ENCODE data around the gene DDR2.
"Not testable (repeated sequence)": the region's sequence is repeated elsewhere in the genome, so short reads cannot be mapped to it uniquely, and the experiment has no call there.

The DDR2 gene

DNA sequence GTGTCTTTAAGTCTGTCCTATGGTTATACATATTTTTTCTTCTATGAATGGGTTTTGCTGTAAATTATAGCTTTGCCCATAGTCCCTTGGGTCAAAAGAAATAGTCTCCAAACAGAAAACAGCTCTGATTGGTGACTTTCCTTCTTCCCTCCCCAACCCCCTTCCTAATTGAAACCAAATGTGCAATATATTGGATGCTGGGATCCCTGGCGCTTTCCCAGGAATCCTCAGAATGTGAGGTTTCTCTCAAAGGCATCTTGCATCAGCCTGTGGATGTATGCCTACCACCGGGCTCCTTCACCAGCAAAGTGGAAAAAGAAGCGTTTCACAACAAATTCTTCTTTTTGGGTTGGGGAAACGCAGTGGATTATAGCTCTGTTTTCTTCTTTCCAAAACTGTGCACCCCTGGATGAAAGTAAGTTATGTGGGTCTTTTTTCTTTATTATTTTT, at the start of gene DDR2:
Gene DDR2, plus strand, starts transcription at position 248 of the 450 bp plus-strand sequence. CDS start 86,600 bp downstream, outside the sequence.
- no peak for DNase-seq (ENCODE audit: low read depth in 1 of 2, low spot score in 1 of 2)

GRCh38 chr1:162582901-162583300, 49.4 kb upstream of the DDR2 start:
- not testable (repeated sequence) for DNase-seq (ENCODE audit: low read depth in 1 of 2, low spot score in 1 of 2)

DNA sequence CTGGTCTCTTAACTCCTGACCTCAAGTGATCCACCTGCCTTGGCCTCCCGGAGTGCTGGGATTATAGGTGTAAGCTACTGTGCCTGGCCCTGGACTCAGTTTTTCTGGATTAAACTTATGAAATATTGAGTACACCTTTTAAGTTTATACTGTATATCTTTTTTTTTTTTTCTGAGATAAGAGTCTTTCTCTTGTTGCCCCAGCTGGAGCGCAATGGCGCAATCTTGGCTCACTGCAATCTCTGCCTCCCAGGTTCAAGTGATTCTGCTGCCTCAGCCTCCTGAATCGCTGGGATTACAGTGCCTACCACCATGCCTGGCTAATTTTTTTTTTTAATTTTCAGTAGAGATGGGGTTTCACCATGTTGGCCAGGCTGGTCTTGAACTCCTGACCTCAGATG, 47.2 kb upstream of the DDR2 start:
- not testable (repeated sequence) for DNase-seq (ENCODE audit: low read depth in 1 of 2, low spot score in 1 of 2)

DNA sequence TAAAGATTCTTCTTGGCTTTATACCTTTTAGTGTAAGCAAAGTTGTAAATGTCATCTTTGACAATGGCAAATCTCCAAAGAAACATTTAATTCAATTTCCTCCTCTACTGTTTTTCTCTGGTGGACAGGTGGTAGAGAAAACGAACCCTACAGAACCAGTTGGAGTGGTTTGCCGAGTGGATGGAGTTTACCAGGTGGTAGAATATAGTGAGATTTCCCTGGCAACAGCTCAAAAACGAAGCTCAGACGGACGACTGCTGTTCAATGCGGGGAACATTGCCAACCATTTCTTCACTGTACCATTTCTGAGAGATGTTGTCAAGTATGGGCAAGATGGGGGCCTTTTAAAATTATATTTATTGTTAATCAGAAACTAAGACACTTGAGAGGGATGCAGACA, 44.9 kb upstream of the DDR2 start:
- no peak for DNase-seq (ENCODE audit: low read depth in 1 of 2, low spot score in 1 of 2)

DNA sequence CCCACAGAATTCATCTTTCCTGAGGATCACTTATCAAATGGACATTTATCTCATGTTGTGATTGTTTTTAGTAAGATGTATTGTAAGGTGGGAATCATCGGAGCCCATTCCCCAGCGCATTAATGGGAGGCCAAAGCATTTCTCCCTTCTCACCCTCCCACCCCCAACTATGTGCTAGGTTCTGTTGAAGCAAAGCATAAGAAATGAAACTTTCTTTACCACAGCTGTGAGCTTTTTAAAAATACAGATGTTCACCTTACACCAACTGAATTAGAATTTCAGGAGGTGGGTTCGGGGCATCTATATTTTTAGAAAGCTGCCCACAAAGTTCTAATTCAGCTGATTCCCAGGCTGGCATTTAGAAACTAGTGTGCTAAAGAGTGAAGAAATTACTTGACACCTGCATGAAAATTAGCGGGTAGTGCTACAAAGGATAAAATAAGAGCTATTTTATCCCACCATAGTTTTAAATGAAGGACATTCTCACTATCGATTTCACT, 44.5 kb upstream of the DDR2 start:
- DNase-seq (ENCODE audit: low read depth in 1 of 2, low spot score in 1 of 2), result no peak

DNA sequence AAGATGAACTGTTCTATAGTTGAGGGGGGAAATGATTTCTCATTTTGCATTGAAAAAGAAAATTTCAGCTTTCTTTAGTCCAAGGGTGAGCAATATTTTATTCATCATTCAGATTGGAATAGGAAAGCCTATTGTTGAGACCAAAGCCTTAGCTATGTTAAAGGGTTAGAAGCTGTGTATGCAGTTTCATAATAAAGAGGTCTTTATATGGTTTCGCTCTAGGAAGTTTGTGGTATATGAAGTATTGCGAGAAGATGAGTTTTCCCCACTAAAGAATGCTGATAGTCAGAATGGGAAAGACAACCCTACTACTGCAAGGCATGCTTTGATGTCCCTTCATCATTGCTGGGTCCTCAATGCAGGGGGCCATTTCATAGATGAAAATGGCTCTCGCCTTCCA, 42.2 kb upstream of the DDR2 start:
- no peak for DNase-seq (ENCODE audit: low read depth in 1 of 2, low spot score in 1 of 2)

DNA sequence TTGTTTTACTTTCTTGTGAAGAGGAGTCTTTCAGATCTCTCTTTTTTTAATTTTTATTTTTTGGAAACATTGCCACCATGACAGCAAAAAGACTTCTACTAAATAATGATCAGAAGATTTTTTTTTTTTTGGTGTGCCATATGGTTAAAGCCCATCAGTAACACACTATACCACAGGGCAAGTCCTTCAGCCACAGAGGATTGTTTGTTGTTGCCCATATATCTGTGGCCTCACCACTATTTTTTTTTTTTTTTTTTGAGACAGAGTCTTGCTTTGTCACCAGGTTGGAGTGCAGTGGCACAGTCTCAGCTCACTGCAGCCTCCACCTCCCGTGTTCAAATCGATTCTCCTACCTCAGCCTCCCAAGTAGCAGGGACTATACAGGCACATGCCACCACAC, 41.6 kb upstream of the DDR2 start:
- no peak for DNase-seq (ENCODE audit: low read depth in 1 of 2, low spot score in 1 of 2)

- DNase-seq (ENCODE audit: low read depth in 1 of 2, low spot score in 1 of 2), result no peak
Observed at GRCh38 chr1:162596514-162597170, 35.6 kb upstream of the DDR2 start.

GRCh38 chr1:162599451-162599850, 32.8 kb upstream of the DDR2 start:
- DNase-seq (ENCODE audit: low read depth in 1 of 2, low spot score in 1 of 2), result no peak

- not testable (repeated sequence) for DNase-seq (ENCODE audit: low read depth in 1 of 2, low spot score in 1 of 2)
Observed at GRCh38 chr1:162603117-162603516, 29.1 kb upstream of the DDR2 start.

DNA sequence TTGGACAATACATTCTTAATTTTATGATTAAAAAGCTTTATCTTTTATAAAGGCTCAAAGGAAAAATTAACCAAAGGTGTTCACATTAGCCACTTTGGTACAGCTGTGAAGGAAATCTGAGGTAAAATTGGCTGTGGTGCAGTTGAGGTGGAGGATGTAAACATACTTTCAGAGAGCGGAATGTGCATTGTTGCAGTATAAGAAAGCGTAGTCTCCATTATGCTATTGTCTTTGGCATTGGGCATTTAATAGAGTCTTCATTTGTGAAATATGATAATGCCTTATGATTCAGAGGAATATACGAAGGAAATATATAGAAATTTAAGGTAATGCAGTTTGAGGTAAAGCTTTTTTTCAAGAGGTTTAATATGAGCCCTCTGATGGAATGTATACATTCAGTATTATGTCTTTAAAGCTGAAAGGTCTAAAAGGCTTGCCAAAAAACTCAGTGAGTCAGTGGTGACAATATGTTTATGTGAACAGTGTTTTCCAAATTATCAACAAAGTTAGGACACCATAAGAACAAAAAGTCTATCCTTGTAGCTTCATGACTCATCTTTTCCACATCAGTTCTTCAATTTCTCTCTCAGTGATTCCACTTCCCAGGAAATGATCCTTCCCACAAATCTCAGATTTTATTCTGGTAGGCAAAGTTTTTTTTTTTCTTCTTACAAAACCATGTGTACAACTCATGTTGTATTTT, 26.9 kb upstream of the DDR2 start:
- DNase-seq (ENCODE audit: low read depth in 1 of 2, low spot score in 1 of 2), result no peak

DNA sequence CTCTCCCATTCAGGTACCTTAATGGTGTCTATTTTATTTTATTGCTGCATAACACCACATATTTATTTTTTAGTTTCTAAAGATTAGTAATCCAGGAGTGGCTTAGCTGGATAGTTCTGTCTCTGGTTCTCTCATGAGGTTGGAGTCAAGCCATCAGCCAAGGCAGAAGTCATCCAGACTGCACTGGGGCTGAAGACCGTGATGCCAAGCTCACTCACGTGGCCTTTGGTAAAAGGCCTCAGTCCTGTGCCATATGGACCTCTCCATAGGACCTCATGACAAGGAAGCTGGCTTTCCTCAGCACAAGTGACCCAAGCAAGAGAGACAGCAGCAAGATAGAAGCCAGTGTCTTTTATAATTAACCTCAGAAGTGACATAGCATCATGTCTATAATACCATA, 23.0 kb upstream of the DDR2 start:
- no peak for DNase-seq (ENCODE audit: low read depth in 1 of 2, low spot score in 1 of 2)

DNA sequence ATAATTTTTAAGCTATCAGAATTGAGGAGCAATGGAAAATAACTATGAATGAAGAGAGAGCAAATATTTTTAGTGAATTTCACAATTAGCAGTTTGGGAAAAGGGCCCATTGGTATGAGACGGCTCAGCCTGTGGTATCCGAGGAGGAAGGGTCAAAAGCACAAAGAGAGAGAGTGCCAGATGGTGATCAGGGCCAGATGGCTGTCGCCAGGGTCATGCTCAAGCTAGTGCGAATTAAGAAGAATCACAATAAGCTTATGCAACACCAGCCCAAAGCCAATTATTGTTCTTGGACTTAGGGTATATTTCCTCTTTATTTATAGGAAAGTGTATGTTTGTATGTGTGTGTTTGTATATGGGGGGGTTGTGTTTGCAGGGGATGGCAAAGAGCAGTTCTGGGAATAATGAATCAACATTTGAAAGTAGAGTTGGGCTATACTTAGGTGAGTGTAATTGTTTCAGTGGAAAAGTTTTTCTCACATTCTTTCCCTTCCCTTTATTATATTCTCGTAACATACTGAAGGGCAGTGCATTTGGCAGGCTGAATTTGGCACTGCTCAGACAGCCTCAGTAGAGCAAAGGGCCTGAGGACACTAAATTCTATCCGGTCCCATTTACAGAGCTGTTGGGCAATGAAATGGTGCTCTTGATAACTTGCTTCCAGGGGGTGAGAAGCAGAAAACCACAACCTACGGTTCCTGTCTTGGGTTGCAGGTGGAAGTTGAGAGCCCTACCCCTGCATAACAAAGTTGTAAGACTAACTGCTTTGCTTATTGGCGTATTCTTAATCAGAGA, 19.5 kb upstream of the DDR2 start:
- DNase-seq (ENCODE audit: low read depth in 1 of 2, low spot score in 1 of 2), result no peak

DNA sequence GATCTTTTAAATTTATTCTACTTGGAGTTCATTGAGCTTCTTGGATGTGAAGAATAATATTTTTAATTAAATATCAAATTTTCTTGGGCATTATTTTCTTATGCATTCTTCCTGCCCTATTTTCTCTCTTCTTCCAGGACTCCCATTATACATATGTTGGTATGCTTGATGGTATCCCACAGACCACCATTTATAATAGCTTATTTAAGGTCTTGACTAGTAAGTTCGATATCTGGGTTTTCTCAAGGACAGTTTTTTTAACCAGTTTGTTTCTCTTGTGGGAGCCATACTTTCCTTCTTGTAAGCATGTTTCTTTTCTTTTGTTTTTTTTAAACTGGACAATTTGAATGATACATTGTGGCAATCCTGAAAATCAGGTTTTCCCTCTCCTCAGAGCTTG, 15.4 kb upstream of the DDR2 start:
- no peak for DNase-seq (ENCODE audit: low read depth in 1 of 2, low spot score in 1 of 2)

DNA sequence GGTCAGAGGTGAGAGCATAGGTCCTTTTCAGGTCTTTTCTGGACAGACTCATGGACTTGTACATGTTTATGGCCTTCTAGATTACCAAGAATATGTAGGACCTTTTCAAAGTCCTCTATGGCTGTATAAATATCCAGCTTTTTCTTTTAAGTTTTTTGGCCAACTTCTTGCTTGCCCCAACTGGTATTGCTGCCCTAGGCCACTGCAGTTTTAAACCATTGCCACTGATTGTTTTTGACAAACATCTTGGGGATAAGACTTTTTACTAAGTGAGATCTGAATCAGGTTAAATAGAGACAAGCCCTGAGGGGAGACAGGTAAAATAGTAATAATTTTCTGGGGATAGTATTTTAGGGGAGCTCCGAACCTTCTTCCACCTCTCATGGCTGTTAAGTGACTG, 14.8 kb upstream of the DDR2 start:
- DNase-seq (ENCODE audit: low read depth in 1 of 2, low spot score in 1 of 2), result no peak

- no peak for DNase-seq (ENCODE audit: low read depth in 1 of 2, low spot score in 1 of 2)
Observed at GRCh38 chr1:162619076-162619475, 13.2 kb upstream of the DDR2 start.

- no peak for DNase-seq (ENCODE audit: low read depth in 1 of 2, low spot score in 1 of 2)
Observed at GRCh38 chr1:162621256-162621655, 11.0 kb upstream of the DDR2 start.

DNA sequence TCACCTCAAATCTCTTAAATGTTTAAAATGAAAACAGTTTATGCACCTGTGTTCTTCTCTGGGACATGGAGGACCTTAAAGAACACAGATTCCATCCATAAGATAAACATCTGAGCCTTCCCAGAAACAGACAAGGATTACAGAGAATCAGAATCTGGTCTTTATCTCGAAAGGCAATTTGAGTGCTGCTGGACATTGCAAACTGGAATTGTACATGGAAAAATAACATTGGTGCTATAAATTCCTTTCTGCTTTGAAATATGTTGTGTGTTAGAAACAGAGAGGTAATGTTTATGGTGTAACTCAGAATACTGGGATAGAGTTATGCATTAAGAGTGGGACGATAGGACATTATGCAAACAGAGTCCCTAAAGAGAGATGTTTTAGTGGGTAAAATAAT, 6.6 kb upstream of the DDR2 start:
- no peak for DNase-seq (ENCODE audit: low read depth in 1 of 2, low spot score in 1 of 2)

DNA sequence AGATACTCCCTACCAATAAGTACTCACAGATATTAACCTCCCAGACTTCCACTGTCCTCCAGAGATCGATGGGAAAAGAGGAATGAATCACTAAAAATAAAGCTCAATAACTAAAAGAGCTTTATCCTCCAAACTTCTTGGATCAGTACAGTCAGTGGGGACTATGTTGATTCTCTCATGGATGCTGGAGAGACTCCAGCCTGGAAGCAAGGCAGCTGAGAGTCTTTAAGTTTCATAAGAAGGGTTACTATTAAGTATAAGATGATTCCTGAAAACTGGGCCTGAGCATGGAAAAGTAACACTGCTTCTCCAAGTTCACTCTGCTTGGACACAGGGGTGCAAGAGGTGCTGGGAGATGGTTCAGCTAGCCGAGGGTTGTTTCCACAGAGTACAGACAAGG, 6.2 kb upstream of the DDR2 start:
- no peak for DNase-seq (ENCODE audit: low read depth in 1 of 2, low spot score in 1 of 2)

DNA sequence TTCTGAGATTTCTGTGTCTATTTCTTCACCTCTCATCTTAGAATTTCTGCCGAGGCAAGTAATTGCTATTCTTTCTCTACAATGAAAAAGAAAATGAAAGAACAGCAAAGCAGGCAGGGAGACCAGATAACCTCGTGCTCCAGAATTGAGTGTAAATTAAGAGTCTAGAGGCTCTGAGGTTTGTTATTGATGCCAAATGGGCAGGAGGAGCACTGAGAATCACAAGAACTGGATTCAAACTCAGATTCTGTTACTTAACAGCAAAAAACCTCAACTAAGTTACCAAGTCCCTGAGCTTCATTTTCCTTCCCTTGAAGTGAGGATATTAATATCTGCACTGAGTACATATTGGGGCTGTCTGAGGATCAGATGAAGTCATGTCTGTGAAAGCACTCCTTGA, 5.5 kb upstream of the DDR2 start:
- DNase-seq (ENCODE audit: low read depth in 1 of 2, low spot score in 1 of 2), result no peak

- DNase-seq (ENCODE audit: low read depth in 1 of 2, low spot score in 1 of 2), result no peak
Observed at GRCh38 chr1:162627662-162628296, 4.5 kb upstream of the DDR2 start.
